ENCODE data around the gene MAML2. TPM values are rescaled to one million over a fixed set of nuclear protein-coding genes. Genes with fewer than 3 reads are reported as not detected.

MAML2 gene
- total and polyA plus RNA-seq, 2 of the 8 experiments (the other 6 are each of a cell fraction or from before 2014, with no cell fraction given), result 3.8 to 6.6 TPM

GRCh38 chr11:96316869-96317268 lies 26.1 kb downstream of the MAML2 start:
- CTCF ChIA-PET (ENCODE audit: partially characterized antibody), result interaction anchor here (0.8 to 1.4 kb wide), 4 partner anchors 19 to 225 kb away, joined by 3 to 6 read pairs (median 4); partner anchors contain the start of gene MAML2
- TF ChIP-seq PHF8 (conservative IDR thresholded peaks at IDR 0.05; ENCODE audit: low read depth, low read length), result no peak
- TF ChIP-seq RXRA (IDR thresholded peaks at IDR 0.05; ENCODE audit: insufficient read depth, low read depth, low read length), result no peak
- TF ChIP-seq RBBP5 (IDR thresholded peaks at IDR 0.05; ENCODE audit: borderline replicate concordance, low read depth, low read length), result no peak
- no peak for TF ChIP-seq SIRT6 (IDR thresholded peaks at IDR 0.05; ENCODE audit: low read length)
- TF ChIP-seq SIX5 (IDR thresholded peaks at IDR 0.05; ENCODE audit: low read depth, low read length), result no peak
- no peak for TF ChIP-seq CHD1 (IDR thresholded peaks at IDR 0.05; ENCODE audit: low read depth, low read length)
- TF ChIP-seq SUZ12 (IDR thresholded peaks at IDR 0.05; ENCODE audit: low read length), result no peak
- TF ChIP-seq TEAD4 (IDR thresholded peaks at IDR 0.05; ENCODE audit: low read depth, low read length), result no peak
- TF ChIP-seq CTCF (IDR thresholded peaks at IDR 0.05; ENCODE audit: control extremely low read depth in 1 of 3, insufficient read depth in 1 of 3, low read depth in 1 of 3, low read length in 3 of 3), result no peak
- TF ChIP-seq POLR2A (IDR thresholded peaks at IDR 0.05; ENCODE audit: control extremely low read depth in 1 of 2, low read depth in 2 of 2, low read length in 2 of 2), result no peak
- TF ChIP-seq TAF7 (optimal IDR thresholded peaks at IDR 0.05; ENCODE audit: borderline replicate concordance, low read depth, low read length), result no peak
- no peak for TF ChIP-seq EZH2 (IDR thresholded peaks at IDR 0.05; ENCODE audit: low read depth, low read length, severe bottlenecking)

More at GRCh38 chr11:96316869-96317268, 26.1 kb downstream of the MAML2 start:
- Histone ChIP-seq H3K4me3 (ENCODE audit: extremely low read depth in 1 of 4, insufficient read depth in 2 of 4, low read depth in 3 of 4, low read length in 4 of 4) (no peak overlapping the region), H2BK20ac (ENCODE audit: low read length) (no peak overlapping the region), H4K5ac (ENCODE audit: insufficient read length, low read depth, low read length) (no peak overlapping the region), H3K79me1 (ENCODE audit: low read depth, low read length) (no peaks in the 10 kb centered on the region; the same call in 1 of the 2 replicates), H3K36me3 (ENCODE audit: control insufficient read depth in 2 of 4, insufficient read depth in 4 of 4, low read length in 3 of 4) (no peaks in the 10 kb centered on the region), H3K27me3 (replicated peaks in 1 of 4; ENCODE audit: control insufficient read depth in 3 of 4, extremely low read depth in 1 of 4, insufficient read depth in 3 of 4, low read length in 3 of 4) (no peaks in the 10 kb centered on the region), H2BK5ac (ENCODE audit: low read depth, low read length) (no peak overlapping the region), H3K9me3 (ENCODE audit: insufficient read depth in 2 of 2, low read depth in 1 of 2, low read length in 1 of 2) (no peaks in the 10 kb centered on the region), H3K56ac (replicated peaks; ENCODE audit: insufficient read length, low read depth, low read length) (no peak overlapping the region), H3K79me2 (ENCODE audit: control insufficient read depth in 1 of 2, insufficient read depth in 2 of 2, low read length in 2 of 2) (no peaks in the 10 kb centered on the region), H3K14ac (ENCODE audit: insufficient read length) (no peak overlapping the region), H3K23me2 (ENCODE audit: low read depth, low read length) (no peaks in the 10 kb centered on the region), H2AK5ac (ENCODE audit: low read depth, low read length) (no peak overlapping the region), H4K8ac (ENCODE audit: extremely low read depth, insufficient read depth, low read length) (no peak overlapping the region), H3K23ac (ENCODE audit: insufficient read length) (no peak overlapping the region), H2BK120ac (replicated peaks; ENCODE audit: low read depth, low read length) (no peak overlapping the region), H3K4ac (replicated peaks; ENCODE audit: insufficient read length, low read depth, low read length) (no peak overlapping the region), H2BK15ac (ENCODE audit: low read length) (no peak overlapping the region), H3K4me1 (replicated peaks in 1 of 4; ENCODE audit: control insufficient read depth in 3 of 4, insufficient read depth in 4 of 4, low read length in 3 of 4) (peaks cover 0 to 10% (median 4%) of the 10 kb centered on the region in 4 experiments; a peak in 2 of 7 replicates), H3K18ac (ENCODE audit: extremely low read depth, low read length) (no peak overlapping the region), H3K4me2 (ENCODE audit: insufficient read depth in 1 of 2, low read depth in 2 of 2, low read length in 2 of 2) (no peak overlapping the region; a peak in 1 of 4 replicates), H4K91ac (replicated peaks; ENCODE audit: insufficient read length, low read length) (no peak overlapping the region), H3K9ac (replicated peaks in 1 of 4; ENCODE audit: extremely low read depth in 1 of 4, low read depth in 3 of 4, low read length in 3 of 4) (no peak overlapping the region), H2AFZ (ENCODE audit: low read length) (no peak overlapping the region), H2BK12ac (ENCODE audit: low read depth, low read length) (no peak overlapping the region), H4K20me1 (replicated peaks in 1 of 2; ENCODE audit: control insufficient read depth in 1 of 2, insufficient read depth in 2 of 2, low read length in 2 of 2) (no peaks in the 10 kb centered on the region), H3K27ac (ENCODE audit: low read depth, low read length) (no peak overlapping the region)
- DNase-seq (ENCODE audit: low read depth in 1 of 2, low spot score in 2 of 2) (no peak), FAIRE-seq (no peak)
- POLR2A ChIA-PET (ENCODE audit: partially characterized antibody), result interaction anchor here (0.6 to 1.1 kb wide), 4 partner anchors 8 to 22 kb away, joined by 3 to 4 read pairs (median 3); no protein-coding TSS in a partner anchor
- 96% methylated on average over 3 of the region's 3 CpGs; no CpG with 5 or more reads in 1 of the 2 experiments for WGBS, 2 experiments (ENCODE audit: extremely low coverage in 1 of 2, insufficient coverage in 1 of 2, insufficient read length in 1 of 2, insufficient replicate concordance in 2 of 2, low coverage in 1 of 2, low lambda C conversion rate in 2 of 2, missing lambda C conversion rate in 1 of 2)
